Stomach (tissue), 9 donors: ENCODE results near the gene CCDC80. TPM values are rescaled to one million over a fixed set of nuclear protein-coding genes. Genes with fewer than 3 reads are reported as not detected.

Experiments
- DNase-seq, 2 donors: peaks; one replicate each; pipeline versions ENCODE4 v3.0.0 to v3.0.0-alpha.2; 2013 to 2019
- H3K27ac ChIP-seq, 5 donors: fragments of 200-600 bp in 4 of 5; sonication (generic) in 4 of 5; one replicate each; pipeline ENCODE4 v1.5.1; 2013 to 2019; ENCODE audit warnings: mild to moderate bottlenecking in 1 of 5, moderate library complexity in 1 of 5
- H3K27me3 ChIP-seq, 3 donors: fragments of 200-600 bp; sonication (generic); one replicate each; pipeline ENCODE4 v1.5.1; 2017 to 2019; ENCODE audit warnings: mixed run types in 1 of 3
- H3K36me3 ChIP-seq, 4 donors: fragments of 200-600 bp; sonication (generic); 1 replicate in 3 of 4; 2 replicates in 1 of 4; pipeline ENCODE4 v1.5.1; 2016 to 2019
- H3K4me1 ChIP-seq, 4 donors: fragments of 200-600 bp; sonication (generic); one replicate each; pipeline ENCODE4 v1.5.1; 2016 to 2019
- H3K4me3 ChIP-seq, 4 donors: fragments of 200-600 bp; sonication (generic) in 3 of 4; one replicate each; pipeline ENCODE4 v1.5.1; 2016 to 2019; ENCODE audit warnings: mild to moderate bottlenecking in 1 of 4
- H3K9me3 ChIP-seq, 4 donors: fragments of 200-600 bp; sonication (generic); one replicate each; pipeline ENCODE4 v1.5.1; 2016 to 2019
- CTCF ChIP-seq, 7 experiments: fragments of 450-650 bp in 4 of 7; fragments of 200-600 bp in 3 of 7; sonication (generic) in 3 of 7; IDR thresholded peaks; one replicate each; pipeline ENCODE4 v1.5.1; 2016 to 2019; ENCODE audit warnings: antibody characterized with exemption in 7 of 7, control low read depth in 2 of 7, mild to moderate bottlenecking in 1 of 7
- EP300 ChIP-seq: sonication (generic); formaldehyde crosslinking; IDR thresholded peaks from one replicate; pipeline ENCODE4 v1.6.1; 2017; ENCODE audit warnings: antibody characterized with exemption
- POLR2A ChIP-seq, 4 donors: fragments of 450-650 bp; IDR thresholded peaks; one replicate each; pipeline ENCODE4 v1.6.1; 2016; ENCODE audit warnings: antibody characterized with exemption in 4 of 4, control low read depth in 2 of 4, mild to moderate bottlenecking in 1 of 4, moderate library complexity in 1 of 4
- POLR2AphosphoS5 ChIP-seq, 3 donors: sonication (generic); formaldehyde crosslinking; IDR thresholded peaks; one replicate each; pipeline ENCODE4 v1.6.1; 2016; ENCODE audit warnings: antibody characterized with exemption in 3 of 3
- WGBS, 5 donors: extraction: QIAGEN DNeasy Blood & Tissue Kit in 3 of 5; methylation state at CpG; one replicate each; pipeline versions ENCODE4 v1.1.5 to v1.1.7; 2013 to 2018; 5-methylcytosine and 5-hydroxymethylcytosine counted together
- intact Hi-C: fragments of 100-400 bp; cut with DNase I; formaldehyde crosslinking; loops from one replicate; pipeline ENCODE4 v1.15.1; 2023; ENCODE audit warnings: low total_unique reads
- polyA plus RNA-seq, 3 donors: library from polyadenylated mRNA; stranded (reverse); fragments of 200-250 nt; gene quantifications; one replicate each; pipeline ENCODE4 v1.2.3, GENCODE V29; 2013
- total RNA-seq, 5 donors: library from RNA; depleted of rRNA; stranded (reverse); fragments of >200 nt; gene quantifications; one replicate each; pipeline versions ENCODE4 v1.1.0 to v1.2.3, GENCODE V29; 2014 to 2016
- donor health status: healthy with polysubstance abuse.
- donor health status: Bipolar disorder and iron deficiency.
- donor health status: healthy.

CCDC80 gene
- total and polyA plus RNA-seq, 8 donors: 2.3 to 158 (median 11.5) TPM

GRCh38 chr3:112607863-112608262 lies 33.1 kb downstream of the CCDC80 start:
- no peaks in the 10 kb centered on the region for H3K9me3 ChIP-seq
- TF ChIP-seq CTCF (IDR thresholded peaks at IDR 0.05): no peak
- TF ChIP-seq POLR2AphosphoS5 (IDR thresholded peaks at IDR 0.05): no peak
- no peak for TF ChIP-seq POLR2A (IDR thresholded peaks at IDR 0.05)
- TF ChIP-seq EP300: no peak
- H3K27me3 ChIP-seq: no peaks in the 10 kb centered on the region
- H3K4me3 ChIP-seq: no peak overlapping the region
- DNase-seq: no peak
- H3K4me1 ChIP-seq: no peaks in the 10 kb centered on the region
- H3K27ac ChIP-seq: no peak overlapping the region
- intact Hi-C loops: no loop called here
- peaks cover 0 to 16% (median 1%) of the 10 kb centered on the region in 4 donors for H3K36me3 ChIP-seq

DNA sequence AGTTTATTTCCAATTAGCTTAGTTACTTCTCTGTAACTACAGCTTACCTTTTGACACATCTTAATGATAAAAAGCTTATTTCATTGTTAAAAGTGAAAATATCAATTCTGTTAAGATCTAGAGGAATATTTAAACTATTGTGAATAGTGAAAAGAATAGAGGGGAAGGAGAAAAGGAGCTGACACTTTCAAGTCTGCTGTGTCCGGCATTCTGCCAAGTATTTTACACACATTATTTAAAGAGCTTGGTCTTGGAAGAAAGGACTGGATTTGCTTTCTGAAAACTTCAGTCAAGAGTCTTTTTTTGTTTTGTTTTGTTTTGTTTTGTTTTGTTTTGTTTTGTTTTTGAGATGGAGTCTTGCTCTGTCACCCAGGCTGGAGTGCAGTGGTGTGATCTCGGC lies 34.8 kb downstream of the CCDC80 start:
- 91 to 98% (median 95%) methylated on average over 2 of the region's 2 CpGs for WGBS, 5 donors
- Histone ChIP-seq H3K4me3 (no peak overlapping the region), H3K27ac (no peak overlapping the region), H3K9me3 (no peaks in the 10 kb centered on the region), H3K27me3 (no peaks in the 10 kb centered on the region), H3K4me1 (no peaks in the 10 kb centered on the region), H3K36me3 (peaks cover 0 to 16% (median 1%) of the 10 kb centered on the region in 4 donors)
- DNase-seq: no peak
- intact Hi-C loops: no loop called here
- TF ChIP-seq CTCF (IDR thresholded peaks at IDR 0.05): no peak
- no peak for TF ChIP-seq POLR2AphosphoS5 (IDR thresholded peaks at IDR 0.05)
- no peak for TF ChIP-seq POLR2A (IDR thresholded peaks at IDR 0.05)
- TF ChIP-seq EP300: no peak

- intact Hi-C loops: no loop called here
- peak in 1 of 2 donors; percentile 65 for DNase-seq
- WGBS, 5 donors: 71 to 86% (median 83%) methylated on average over 9 of the region's 9 CpGs
- no peak overlapping the region for H3K4me3 ChIP-seq
- no peaks in the 10 kb centered on the region for H3K4me1 ChIP-seq
- H3K27ac ChIP-seq: no peak overlapping the region
- no peak for TF ChIP-seq POLR2A (IDR thresholded peaks at IDR 0.05)
- TF ChIP-seq POLR2AphosphoS5 (IDR thresholded peaks at IDR 0.05): no peak
- TF ChIP-seq EP300: no peak
- no peak for TF ChIP-seq CTCF (IDR thresholded peaks at IDR 0.05)
- no peaks in the 10 kb centered on the region for H3K9me3 ChIP-seq
- peaks cover 0 to 16% (median 1%) of the 10 kb centered on the region in 4 donors for H3K36me3 ChIP-seq
- H3K27me3 ChIP-seq: no peaks in the 10 kb centered on the region
These were observed 35.7 kb downstream of the CCDC80 start for GRCh38 chr3:112605285-112605684.

DNA sequence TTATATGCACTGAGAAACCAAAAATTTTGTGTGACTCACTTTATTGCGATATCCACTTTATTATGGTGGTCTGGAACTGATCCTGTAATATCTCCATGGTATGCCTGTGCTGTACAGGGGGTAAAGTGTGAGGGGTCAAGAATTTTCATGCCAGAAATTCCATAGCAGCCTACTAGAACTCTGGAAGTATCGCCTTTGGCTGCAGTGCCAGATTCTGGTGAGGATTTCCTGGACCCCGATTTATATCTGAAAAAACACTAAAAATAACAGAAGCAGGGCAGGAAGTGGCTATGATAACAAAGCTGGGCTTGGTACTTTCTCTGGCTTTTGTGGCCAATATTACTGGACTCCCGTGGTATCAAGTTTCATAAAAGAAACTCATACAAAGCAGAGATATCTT lies 36.4 kb downstream of the CCDC80 start:
- intact Hi-C loops: no loop called here
- peaks cover 0 to 16% (median 1%) of the 10 kb centered on the region in 4 donors for H3K36me3 ChIP-seq
- no peaks in the 10 kb centered on the region for H3K4me1 ChIP-seq
- no peak overlapping the region for H3K27ac ChIP-seq
- H3K27me3 ChIP-seq: no peaks in the 10 kb centered on the region
- 29 to 47% (median 34%) methylated on average over 4 of the region's 4 CpGs for WGBS, 5 donors
- peak in 1 of 2 donors; percentile 34 for DNase-seq
- no peaks in the 10 kb centered on the region for H3K9me3 ChIP-seq
- no peak overlapping the region for H3K4me3 ChIP-seq
- no peak for TF ChIP-seq POLR2A (IDR thresholded peaks at IDR 0.05)
- no peak for TF ChIP-seq POLR2AphosphoS5 (IDR thresholded peaks at IDR 0.05)
- TF ChIP-seq EP300: no peak
- no peak for TF ChIP-seq CTCF (IDR thresholded peaks at IDR 0.05)
